A549 (cell line): ENCODE measurements around the gene THEMIS. TPM values are rescaled to one million over a fixed set of nuclear protein-coding genes. Genes with fewer than 3 reads are reported as not detected.

Source experiments
- ATAC-seq, 2 experiments: fragments of 200-7000 bp in 1 of 2; fragments of >200 bp in 1 of 2; cut with Nextera tagmentation in 1 of 2; cut with Tn5 transposase in 1 of 2; 3 replicates each; pipeline versions ENCODE4 v1.8.0 to v1.9.1; 2018 to 2020; ENCODE audit warnings: mild to moderate bottlenecking in 1 of 2, moderate library complexity in 1 of 2
- CTCF ChIA-PET: fragments of 300-600 bp; sonication (Branson Sonifier 250); formaldehyde crosslinking; extraction: SDS; loops from one replicate; lab custom pipeline; 2021; ENCODE audit warnings: antibody characterized with exemption, inconsistent platforms; lab: Yijun Ruan, JAX
- POLR2A ChIA-PET: fragments of 350-600 bp; formaldehyde crosslinking; extraction: SDS; loops from one replicate; lab custom pipeline; 2021; ENCODE audit warnings: antibody characterized with exemption, inconsistent platforms; lab: Yijun Ruan, JAX
- DNase-seq, 2 experiments: peaks; one replicate each; pipeline versions ENCODE4 v3.0.0 to v3.0.0-alpha.2; 2011 to 2016; ENCODE audit warnings: low read depth in 1 of 2, low spot score in 1 of 2
- FAIRE-seq: peaks from 2 replicates; lab custom pipeline; 2011; peaks lifted over from hg19 to GRCh38; lab: Jason Lieb, UNC
- H3K27ac ChIP-seq, 2 experiments: fragments of >200 bp; sonication (Bioruptor Twin); formaldehyde crosslinking; 3 replicates each; pipeline ENCODE4 v1.5.1; 2016 to 2017
- H3K4me1 ChIP-seq: fragments of >200 bp; sonication (Bioruptor Twin); formaldehyde crosslinking; 3 replicates; pipeline ENCODE4 v1.6.1; 2016
- H3K4me2 ChIP-seq: fragments of >200 bp; sonication (Bioruptor Twin); formaldehyde crosslinking; 3 replicates; pipeline ENCODE4 v1.6.1; 2016
- H3K4me3 ChIP-seq: fragments of >200 bp; sonication (Bioruptor Twin); formaldehyde crosslinking; 3 replicates; pipeline ENCODE4 v1.5.1; 2016
- H3K9me3 ChIP-seq: fragments of >200 bp; sonication (Bioruptor Twin); formaldehyde crosslinking; 3 replicates; pipeline ENCODE4 v1.6.1; 2016
- BHLHE40 ChIP-seq: IDR thresholded peaks from 2 replicates; pipeline ENCODE4 v1.6.1; 2012; ENCODE audit warnings: low read depth, low read length, inconsistent platforms
- CBX2 ChIP-seq: fragments of 200-600 bp; sonication (generic); IDR thresholded peaks from 2 replicates; pipeline ENCODE4 v1.6.1; 2016; ENCODE audit warnings: low read depth, mild to moderate bottlenecking, borderline replicate concordance
- CBX8 ChIP-seq: fragments of 200-600 bp; sonication (generic); IDR thresholded peaks from 2 replicates; pipeline ENCODE4 v1.6.1; 2016
- EHF ChIP-seq: fragments of 250-450 bp; sonication (Bioruptor Pico); IDR thresholded peaks from 2 replicates; pipeline ENCODE4 v1.5.0; 2020; ENCODE audit warnings: mild to moderate bottlenecking
- ESRRA ChIP-seq: fragments of 150-350 bp; IDR thresholded peaks from 2 replicates; pipeline ENCODE4 v1.6.1; 2014; ENCODE audit warnings: mild to moderate bottlenecking, low read length, borderline replicate concordance
- HOXB13 ChIP-seq: fragments of 250-450 bp; sonication (Bioruptor Pico); IDR thresholded peaks from 2 replicates; pipeline ENCODE4 v1.5.0; 2020; ENCODE audit warnings: low read depth, mild to moderate bottlenecking, moderate library complexity
- HOXB5 ChIP-seq: fragments of 250-450 bp; sonication (Bioruptor Pico); IDR thresholded peaks from 2 replicates; pipeline ENCODE4 v1.5.0; 2020; ENCODE audit warnings: mild to moderate bottlenecking, moderate library complexity
- JUNB ChIP-seq: fragments of >200 bp; sonication (Bioruptor Twin); formaldehyde crosslinking; IDR thresholded peaks from 2 replicates; pipeline ENCODE4 v1.6.1; 2016
- KDM1A ChIP-seq: fragments of 200-600 bp; sonication (generic); IDR thresholded peaks from 2 replicates; pipeline ENCODE4 v1.6.1; 2016; ENCODE audit warnings: low read depth, mild to moderate bottlenecking
- MAFK ChIP-seq: fragments of 450-650 bp; IDR thresholded peaks from 2 replicates; pipeline ENCODE4 v1.6.1; 2014; ENCODE audit not compliant: partially characterized antibody
- MYC ChIP-seq: IDR thresholded peaks from 2 replicates; pipeline ENCODE4 v1.6.1; 2012; ENCODE audit warnings: mild to moderate bottlenecking, inconsistent platforms, low read length, improper control_type of control experiment, borderline replicate concordance
- NFE2L2 ChIP-seq: fragments of 150-350 bp; conservative IDR thresholded peaks from 2 replicates; pipeline ENCODE4 v1.6.1; 2014; ENCODE audit warnings: low read length
- NPAS2 ChIP-seq: fragments of 250-450 bp; sonication (Bioruptor Pico); IDR thresholded peaks from 2 replicates; pipeline ENCODE4 v1.8.0; 2022; ENCODE audit warnings: mild to moderate bottlenecking, moderate library complexity, borderline replicate concordance
- PHF8 ChIP-seq: fragments of 200-600 bp; sonication (generic); IDR thresholded peaks from 2 replicates; pipeline ENCODE4 v1.6.1; 2016; ENCODE audit warnings: low read depth, mild to moderate bottlenecking, antibody characterized with exemption, moderate library complexity, borderline replicate concordance
- POLR2A ChIP-seq: IDR thresholded peaks from 2 replicates; pipeline ENCODE4 v1.6.1; 2012; ENCODE audit warnings: mild to moderate bottlenecking, low read length
- POLR2AphosphoS2 ChIP-seq: conservative IDR thresholded peaks from 2 replicates; pipeline ENCODE4 v1.6.1; 2012; ENCODE audit warnings: low read length, improper control_type of control experiment, inconsistent platforms
- RAD21 ChIP-seq, 2 experiments: fragments of >200 bp in 1 of 2; sonication (Bioruptor Twin) in 1 of 2; formaldehyde crosslinking in 1 of 2; IDR thresholded peaks in 1 of 2; conservative IDR thresholded peaks in 1 of 2; 2 replicates in 1 of 2; 3 replicates in 1 of 2; pipeline ENCODE4 v1.6.1; 2012 to 2018; ENCODE audit warnings: inconsistent platforms in 1 of 2
- RNF2 ChIP-seq: fragments of 200-600 bp; sonication (generic); IDR thresholded peaks from 2 replicates; pipeline ENCODE4 v1.6.1; 2016; ENCODE audit warnings: low read depth, mild to moderate bottlenecking, antibody characterized with exemption, moderate library complexity, borderline replicate concordance
- TFCP2L1 ChIP-seq: fragments of 250-450 bp; sonication (Bioruptor Pico); IDR thresholded peaks from 2 replicates; pipeline ENCODE4 v1.5.0; 2021; ENCODE audit warnings: mild to moderate bottlenecking
- ZFP36 ChIP-seq: fragments of 450-650 bp; IDR thresholded peaks from 2 replicates; pipeline ENCODE4 v1.6.1; 2014; ENCODE audit warnings: borderline replicate concordance; ENCODE audit not compliant: partially characterized antibody
- ZNF302 ChIP-seq: fragments of 250-450 bp; sonication (Bioruptor Pico); IDR thresholded peaks from 2 replicates; pipeline ENCODE4 v1.9.0; 2021; ENCODE audit warnings: inconsistent platforms, mild to moderate bottlenecking, moderate library complexity
- WGBS: methylation state at CpG from one replicate; pipeline ENCODE4 v1.1.6; 2017; ENCODE audit errors: missing lambda C conversion rate; 5-methylcytosine and 5-hydroxymethylcytosine counted together
- polyA plus RNA-seq, 4 experiments: library from polyadenylated mRNA; depleted of rRNA in 3 of 4; stranded (reverse); fragments of >200 nt; fragmentation: RNase III in 1 of 4; extraction: RNeasy Plus Mini Kit Qiagen cat#74134 plus additional on column Dnase treatment in 1 of 4; gene quantifications; 2 replicates in 3 of 4; 3 replicates in 1 of 4; pipeline ENCODE4 v1.2.3, GENCODE V29; 2011 to 2017
- TF ChIP-seq, protein P1 (sequence below): fragments of 450-650 bp; IDR thresholded peaks from 2 replicates; pipeline ENCODE4 v1.6.1; 2014; ENCODE audit warnings: antibody characterized with exemption
- TF ChIP-seq, protein P2 (sequence below): fragments of 250-450 bp; sonication (Bioruptor Pico); IDR thresholded peaks from 2 replicates; pipeline ENCODE4 v1.5.0; 2021; ENCODE audit warnings: mild to moderate bottlenecking, moderate library complexity, borderline replicate concordance
- TF ChIP-seq, protein P3 (sequence below): IDR thresholded peaks from 2 replicates; pipeline ENCODE4 v1.6.1; 2012; ENCODE audit warnings: low read depth, borderline replicate concordance
- TF ChIP-seq, protein P4 (sequence below): fragments of >200 bp; sonication (Bioruptor Twin); formaldehyde crosslinking; IDR thresholded peaks from 3 replicates; pipeline ENCODE4 v1.6.1; 2016

Gene THEMIS
- polyA plus RNA-seq, 2 of the 4 experiments (the other 2 are of a cell fraction): not detected

GRCh38 chr6:127877231-127877630, 23.6 kb downstream of the THEMIS start:
- Histone ChIP-seq H3K9me3 (no peaks in the 10 kb centered on the region), H3K4me3 (no peak overlapping the region)
- no peak for DNase-seq
- TF ChIP-seq ESRRA: no peak
- no peak for TF ChIP-seq CBX8
- TF ChIP-seq, protein P1, sequence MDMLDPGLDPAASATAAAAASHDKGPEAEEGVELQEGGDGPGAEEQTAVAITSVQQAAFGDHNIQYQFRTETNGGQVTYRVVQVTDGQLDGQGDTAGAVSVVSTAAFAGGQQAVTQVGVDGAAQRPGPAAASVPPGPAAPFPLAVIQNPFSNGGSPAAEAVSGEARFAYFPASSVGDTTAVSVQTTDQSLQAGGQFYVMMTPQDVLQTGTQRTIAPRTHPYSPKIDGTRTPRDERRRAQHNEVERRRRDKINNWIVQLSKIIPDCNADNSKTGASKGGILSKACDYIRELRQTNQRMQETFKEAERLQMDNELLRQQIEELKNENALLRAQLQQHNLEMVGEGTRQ: no peak
- TF ChIP-seq CBX2: no peak
- TF ChIP-seq PHF8: no peak
- TF ChIP-seq, protein P2, sequence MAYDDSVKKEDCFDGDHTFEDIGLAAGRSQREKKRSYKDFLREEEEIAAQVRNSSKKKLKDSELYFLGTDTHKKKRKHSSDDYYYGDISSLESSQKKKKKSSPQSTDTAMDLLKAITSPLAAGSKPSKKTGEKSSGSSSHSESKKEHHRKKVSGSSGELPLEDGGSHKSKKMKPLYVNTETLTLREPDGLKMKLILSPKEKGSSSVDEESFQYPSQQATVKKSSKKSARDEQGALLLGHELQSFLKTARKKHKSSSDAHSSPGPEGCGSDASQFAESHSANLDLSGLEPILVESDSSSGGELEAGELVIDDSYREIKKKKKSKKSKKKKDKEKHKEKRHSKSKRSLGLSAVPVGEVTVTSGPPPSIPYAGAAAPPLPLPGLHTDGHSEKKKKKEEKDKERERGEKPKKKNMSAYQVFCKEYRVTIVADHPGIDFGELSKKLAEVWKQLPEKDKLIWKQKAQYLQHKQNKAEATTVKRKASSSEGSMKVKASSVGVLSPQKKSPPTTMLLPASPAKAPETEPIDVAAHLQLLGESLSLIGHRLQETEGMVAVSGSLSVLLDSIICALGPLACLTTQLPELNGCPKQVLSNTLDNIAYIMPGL (CRISPR knock-in tag): no peak
- no peak for TF ChIP-seq TFCP2L1 (CRISPR knock-in tag)
- TF ChIP-seq NFE2L2: no peak
- TF ChIP-seq, protein P3, sequence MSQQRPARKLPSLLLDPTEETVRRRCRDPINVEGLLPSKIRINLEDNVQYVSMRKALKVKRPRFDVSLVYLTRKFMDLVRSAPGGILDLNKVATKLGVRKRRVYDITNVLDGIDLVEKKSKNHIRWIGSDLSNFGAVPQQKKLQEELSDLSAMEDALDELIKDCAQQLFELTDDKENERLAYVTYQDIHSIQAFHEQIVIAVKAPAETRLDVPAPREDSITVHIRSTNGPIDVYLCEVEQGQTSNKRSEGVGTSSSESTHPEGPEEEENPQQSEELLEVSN: no peak
- TF ChIP-seq RAD21 (conservative IDR thresholded peaks at IDR 0.05 in 1 of 2, IDR thresholded peaks at IDR 0.05 in 1 of 2): no peak
- TF ChIP-seq BHLHE40: no peak
- no peak for TF ChIP-seq RNF2
- TF ChIP-seq POLR2AphosphoS2: no peak
- TF ChIP-seq KDM1A: no peak
- TF ChIP-seq NPAS2 (CRISPR knock-in tag): no peak
- no peak for TF ChIP-seq ZFP36
- no peak for TF ChIP-seq HOXB13 (CRISPR knock-in tag)
- no peak for TF ChIP-seq EHF (CRISPR knock-in tag)
- TF ChIP-seq MYC: no peak
- TF ChIP-seq, all 56 proteins: peak for 0
- ChIA-PET CTCF (no interaction called here), POLR2A (no interaction called here)
- no peak overlapping the region for H3K4me2 ChIP-seq
- FAIRE-seq (no peak), ATAC-seq (no peak)
- no peak overlapping the region for H3K27ac ChIP-seq
- H3K4me1 ChIP-seq: no peaks in the 10 kb centered on the region
- 34% methylated on average over 3 of the region's 3 CpGs for WGBS

DNA sequence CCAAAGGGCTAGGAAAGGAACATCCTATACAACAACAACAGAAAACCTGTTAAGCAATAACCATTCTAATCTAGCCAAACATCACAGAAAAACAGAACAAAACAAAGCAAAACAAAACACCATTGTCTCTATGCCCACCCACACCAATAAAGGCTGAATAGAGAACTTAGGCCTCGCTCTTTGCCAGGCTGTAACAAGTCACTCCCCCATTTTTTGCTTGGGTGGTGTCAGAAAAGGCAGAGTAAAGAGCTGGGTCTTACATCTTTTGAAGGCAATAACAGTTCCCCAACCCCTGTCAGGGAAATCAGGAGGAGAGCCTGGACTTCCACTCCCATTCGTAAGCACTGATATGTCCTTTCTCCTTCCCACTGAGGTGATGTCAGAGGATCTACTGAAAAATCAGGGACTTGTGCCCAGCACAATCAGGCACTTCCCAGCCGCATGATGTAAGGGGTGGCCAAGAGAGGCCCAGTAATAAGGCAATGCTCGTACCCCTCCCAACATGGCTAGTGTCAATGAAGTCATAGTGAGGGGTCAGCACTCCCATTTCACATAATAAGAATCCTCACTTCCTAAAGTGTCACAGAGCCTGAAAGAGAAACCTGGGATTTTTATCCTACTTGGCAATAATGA, 31.0 kb downstream of the THEMIS start:
- Histone ChIP-seq H3K4me3 (no peak overlapping the region), H3K27ac (no peak overlapping the region), H3K4me1 (no peaks in the 10 kb centered on the region), H3K9me3 (no peaks in the 10 kb centered on the region), H3K4me2 (no peak overlapping the region)
- no peak for FAIRE-seq
- ChIA-PET POLR2A (no interaction called here), CTCF (interaction anchor here (0.6 to 1.2 kb wide), 2 partner anchors 14 to 19 kb away, joined by 3 read pairs; no protein-coding TSS in a partner anchor)
- TF ChIP-seq POLR2A (no peak), HOXB5 (CRISPR knock-in tag) (no peak), JUNB (no peak), ZNF302 (CRISPR knock-in tag) (no peak), NPAS2 (CRISPR knock-in tag) (no peak), EHF (CRISPR knock-in tag) (no peak), MYC (no peak), RNF2 (no peak), MAFK (no peak)
- TF ChIP-seq, protein P3: no peak
- TF ChIP-seq, protein P4, sequence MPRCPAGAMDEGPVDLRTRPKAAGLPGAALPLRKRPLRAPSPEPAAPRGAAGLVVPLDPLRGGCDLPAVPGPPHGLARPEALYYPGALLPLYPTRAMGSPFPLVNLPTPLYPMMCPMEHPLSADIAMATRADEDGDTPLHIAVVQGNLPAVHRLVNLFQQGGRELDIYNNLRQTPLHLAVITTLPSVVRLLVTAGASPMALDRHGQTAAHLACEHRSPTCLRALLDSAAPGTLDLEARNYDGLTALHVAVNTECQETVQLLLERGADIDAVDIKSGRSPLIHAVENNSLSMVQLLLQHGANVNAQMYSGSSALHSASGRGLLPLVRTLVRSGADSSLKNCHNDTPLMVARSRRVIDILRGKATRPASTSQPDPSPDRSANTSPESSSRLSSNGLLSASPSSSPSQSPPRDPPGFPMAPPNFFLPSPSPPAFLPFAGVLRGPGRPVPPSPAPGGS: no peak
- DNase-seq: no peak
- ATAC-seq: no peak
- 64% methylated on average over 4 of the region's 4 CpGs for WGBS
